ENCODE data around the gene SERF2.

- no peak for TF ChIP-seq POLR2A (IDR thresholded peaks at IDR 0.05)
- TF ChIP-seq, protein P1, sequence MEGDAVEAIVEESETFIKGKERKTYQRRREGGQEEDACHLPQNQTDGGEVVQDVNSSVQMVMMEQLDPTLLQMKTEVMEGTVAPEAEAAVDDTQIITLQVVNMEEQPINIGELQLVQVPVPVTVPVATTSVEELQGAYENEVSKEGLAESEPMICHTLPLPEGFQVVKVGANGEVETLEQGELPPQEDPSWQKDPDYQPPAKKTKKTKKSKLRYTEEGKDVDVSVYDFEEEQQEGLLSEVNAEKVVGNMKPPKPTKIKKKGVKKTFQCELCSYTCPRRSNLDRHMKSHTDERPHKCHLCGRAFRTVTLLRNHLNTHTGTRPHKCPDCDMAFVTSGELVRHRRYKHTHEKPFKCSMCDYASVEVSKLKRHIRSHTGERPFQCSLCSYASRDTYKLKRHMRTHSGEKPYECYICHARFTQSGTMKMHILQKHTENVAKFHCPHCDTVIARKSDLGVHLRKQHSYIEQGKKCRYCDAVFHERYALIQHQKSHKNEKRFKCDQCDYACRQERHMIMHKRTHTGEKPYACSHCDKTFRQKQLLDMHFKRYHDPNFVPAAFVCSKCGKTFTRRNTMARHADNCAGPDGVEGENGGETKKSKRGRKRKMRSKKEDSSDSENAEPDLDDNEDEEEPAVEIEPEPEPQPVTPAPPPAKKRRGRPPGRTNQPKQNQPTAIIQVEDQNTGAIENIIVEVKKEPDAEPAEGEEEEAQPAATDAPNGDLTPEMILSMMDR (IDR thresholded peaks at IDR 0.05): no peak
Observed at GRCh38 chr15:43795197-43795596, 3.1 kb downstream of the SERF2 start.
